Ecto neural progenitor cell (in vitro differentiated cells): Measurements from ENCODE around the gene F2RL2.
A peak's percentile ranks its signal among the peaks of the same experiment; 100 is the strongest.
"Not testable (repeated sequence)": the region's sequence is repeated elsewhere in the genome, so short reads cannot be mapped to it uniquely, and the experiment has no call there.

ENCODE experiments used
- DNase-seq: peaks from one replicate; pipeline ENCODE4 v3.0.0-alpha.2; 2018; ENCODE audit warnings: low spot score

Gene F2RL2

GRCh38 chr5:76620166-76620565 is 3.0 kb downstream of the F2RL2 start:
- DNase-seq, result no peak

- DNase-seq, result no peak
Observed at GRCh38 chr5:76617675-76618074, 5.5 kb downstream of the F2RL2 start.

- no peak for DNase-seq
Observed at GRCh38 chr5:76617229-76617628, 6.0 kb downstream of the F2RL2 start.

GRCh38 chr5:76616206-76616605 is 7.0 kb downstream of the F2RL2 start:
- DNase-seq, result no peak

GRCh38 chr5:76615759-76616158 is 7.4 kb downstream of the F2RL2 start:
- no peak for DNase-seq

- DNase-seq, result no peak
Observed at GRCh38 chr5:76612942-76613341, 10.3 kb downstream of the F2RL2 start.

- DNase-seq, result no peak
Observed at GRCh38 chr5:76610196-76610595, 13.0 kb downstream of the F2RL2 start.

- DNase-seq, result no peak
Observed at GRCh38 chr5:76608833-76609232, 14.4 kb downstream of the F2RL2 start.

- peak; percentile 65 for DNase-seq
Observed at GRCh38 chr5:76607353-76607871, 15.8 kb downstream of the F2RL2 start.

GRCh38 chr5:76606701-76607100 is 16.5 kb downstream of the F2RL2 start:
- DNase-seq, result no peak

- DNase-seq, result no peak
Observed at GRCh38 chr5:76604838-76605237, 18.4 kb downstream of the F2RL2 start.

- DNase-seq, result not testable (repeated sequence)
Observed at GRCh38 chr5:76603991-76604390, 19.2 kb downstream of the F2RL2 start.

- DNase-seq, result no peak
Observed at GRCh38 chr5:76602094-76602726, 21.0 kb downstream of the F2RL2 start.

GRCh38 chr5:76601470-76601869 is 21.7 kb downstream of the F2RL2 start:
- DNase-seq, result no peak

GRCh38 chr5:76600716-76601115 is 22.5 kb downstream of the F2RL2 start:
- no peak for DNase-seq

- no peak for DNase-seq
Observed at GRCh38 chr5:76598531-76598930, 24.7 kb downstream of the F2RL2 start.

- no peak for DNase-seq
Observed at GRCh38 chr5:76595755-76596481, 27.3 kb downstream of the F2RL2 start.

GRCh38 chr5:76594107-76594506 is 29.1 kb downstream of the F2RL2 start:
- no peak for DNase-seq

- no peak for DNase-seq
Observed at GRCh38 chr5:76592692-76593091, 30.5 kb downstream of the F2RL2 start.

- DNase-seq, result no peak
Observed at GRCh38 chr5:76591366-76591765, 31.8 kb downstream of the F2RL2 start.

GRCh38 chr5:76590027-76590426 is 33.2 kb downstream of the F2RL2 start:
- no peak for DNase-seq

GRCh38 chr5:76586531-76586930 is 36.7 kb downstream of the F2RL2 start:
- DNase-seq, result no peak

- DNase-seq, result no peak
Observed at GRCh38 chr5:76585783-76586217, 37.4 kb downstream of the F2RL2 start.
